Keratinocyte (primary cell): ENCODE measurements around the gene SGSM1. TPM values are rescaled to one million over a fixed set of nuclear protein-coding genes. Genes with fewer than 3 reads are reported as not detected.

Source experiments
- DNase-seq: peaks from one replicate; pipeline ENCODE4 v3.0.0-alpha.2; 2011; ENCODE audit warnings: low read depth, missing footprints, low spot score
- FAIRE-seq: peaks from 2 replicates; lab custom pipeline; 2011; peaks lifted over from hg19 to GRCh38; lab: Jason Lieb, UNC
- H2AFZ ChIP-seq: 2 replicates; pipeline ENCODE4 v1.6.0; 2012; ENCODE audit warnings: low read length, control low read depth, inconsistent platforms; ENCODE audit not compliant: control insufficient read depth
- H3K27ac ChIP-seq: 2 replicates; pipeline ENCODE4 v1.5.1; 2011; ENCODE audit warnings: low read length; ENCODE audit not compliant: control insufficient read depth, insufficient read depth
- H3K27me3 ChIP-seq: 3 replicates; pipeline ENCODE4 v1.6.0; 2011; ENCODE audit warnings: low read length; ENCODE audit not compliant: control insufficient read depth, insufficient read depth; ENCODE audit errors: extremely low read depth
- H3K36me3 ChIP-seq, 2 experiments: 2 replicates in 1 of 2; 3 replicates in 1 of 2; pipeline ENCODE4 v1.5.1; 2011; ENCODE audit warnings: low read length in 2 of 2, mild to moderate bottlenecking in 1 of 2; ENCODE audit not compliant: control insufficient read depth in 2 of 2, insufficient read depth in 2 of 2; ENCODE audit errors: extremely low read depth in 1 of 2
- H3K4me1 ChIP-seq: 3 replicates; pipeline ENCODE4 v1.5.1; 2011; ENCODE audit warnings: low read length; ENCODE audit not compliant: control insufficient read depth, insufficient read depth; ENCODE audit errors: extremely low read depth
- H3K4me2 ChIP-seq: 3 replicates; pipeline ENCODE4 v1.6.0; 2011; ENCODE audit warnings: low read depth, low read length; ENCODE audit not compliant: control insufficient read depth, insufficient read depth; ENCODE audit errors: extremely low read depth
- H3K4me3 ChIP-seq, 3 experiments: fragments of 200-600 bp in 1 of 3; sonication (generic) in 1 of 3; 2 replicates in 2 of 3; 3 replicates in 1 of 3; pipeline ENCODE4 v1.5.1; 2011 to 2016; ENCODE audit warnings: low read length in 3 of 3, mild to moderate bottlenecking in 3 of 3, control low read depth in 2 of 3, inconsistent platforms in 1 of 3, low read depth in 1 of 3, mixed read lengths in 1 of 3, mixed run types in 1 of 3, moderate library complexity in 1 of 3; ENCODE audit not compliant: control insufficient read depth in 2 of 3, insufficient read depth in 2 of 3; ENCODE audit errors: extremely low read depth in 1 of 3
- H3K79me2 ChIP-seq: 2 replicates; pipeline ENCODE4 v1.6.0; 2012; ENCODE audit warnings: low read length; ENCODE audit not compliant: control insufficient read depth, insufficient read depth
- H3K9ac ChIP-seq: 3 replicates; pipeline ENCODE4 v1.6.0; 2011; ENCODE audit warnings: low read length; ENCODE audit not compliant: control insufficient read depth, insufficient read depth; ENCODE audit errors: extremely low read depth
- H3K9me1 ChIP-seq: 3 replicates; pipeline ENCODE4 v1.6.0; 2011; ENCODE audit warnings: low read length; ENCODE audit not compliant: control insufficient read depth, insufficient read depth; ENCODE audit errors: extremely low read depth
- H3K9me3 ChIP-seq: 2 replicates; pipeline ENCODE4 v1.5.1; 2012; ENCODE audit warnings: low read depth, low read length; ENCODE audit not compliant: control insufficient read depth
- H4K20me1 ChIP-seq: 3 replicates; pipeline ENCODE4 v1.6.0; 2011; ENCODE audit warnings: low read length; ENCODE audit not compliant: control insufficient read depth, insufficient read depth; ENCODE audit errors: extremely low read depth
- CTCF ChIP-seq, 3 experiments: IDR thresholded peaks in 1 of 3; conservative IDR thresholded peaks in 1 of 3; optimal IDR thresholded peaks in 1 of 3; 2 replicates in 2 of 3; 3 replicates in 1 of 3; pipeline versions ENCODE3 to v1.5.1; 2011; ENCODE audit warnings: low read length in 3 of 3, mild to moderate bottlenecking in 3 of 3, moderate library complexity in 2 of 3, control low read depth in 1 of 3, inconsistent platforms in 1 of 3; ENCODE audit not compliant: insufficient read depth in 2 of 3; ENCODE audit errors: extremely low read depth in 1 of 3
- EZH2 ChIP-seq: IDR thresholded peaks from one replicate; pipeline ENCODE4 v1.6.1; 2012; ENCODE audit warnings: inconsistent platforms, mild to moderate bottlenecking, low read length, moderate library complexity
- dilution Hi-C: fragments of 300-500 bp; cut with MboI; formaldehyde crosslinking; loops from one replicate; pipeline ENCODE4 v1.7.0; 2020; ENCODE audit warnings: low sequenced_read_pairs; ENCODE audit not compliant: extremely low pct_ligation_motif_present
- polyA plus RNA-seq, 5 experiments: library from polyadenylated mRNA; depleted of rRNA in 3 of 5; stranded (reverse) in 3 of 5; stranded (forward) in 1 of 5; unstranded in 1 of 5; fragments of >200 nt; gene quantifications; 1 replicate in 1 of 5; 2 replicates in 3 of 5; 3 replicates in 1 of 5; pipeline versions ENCODE4 v1.2.1 to v1.2.3, GENCODE V29; 2011 to 2012; ENCODE audit warnings: missing spikeins in 2 of 5, low read depth in 1 of 5, low replicate concordance in 1 of 5

The SGSM1 gene
- polyA plus RNA-seq, 1 donor (not counting 4 experiments of a cell fraction or from before 2014, with no cell fraction given), result not detected

DNA sequence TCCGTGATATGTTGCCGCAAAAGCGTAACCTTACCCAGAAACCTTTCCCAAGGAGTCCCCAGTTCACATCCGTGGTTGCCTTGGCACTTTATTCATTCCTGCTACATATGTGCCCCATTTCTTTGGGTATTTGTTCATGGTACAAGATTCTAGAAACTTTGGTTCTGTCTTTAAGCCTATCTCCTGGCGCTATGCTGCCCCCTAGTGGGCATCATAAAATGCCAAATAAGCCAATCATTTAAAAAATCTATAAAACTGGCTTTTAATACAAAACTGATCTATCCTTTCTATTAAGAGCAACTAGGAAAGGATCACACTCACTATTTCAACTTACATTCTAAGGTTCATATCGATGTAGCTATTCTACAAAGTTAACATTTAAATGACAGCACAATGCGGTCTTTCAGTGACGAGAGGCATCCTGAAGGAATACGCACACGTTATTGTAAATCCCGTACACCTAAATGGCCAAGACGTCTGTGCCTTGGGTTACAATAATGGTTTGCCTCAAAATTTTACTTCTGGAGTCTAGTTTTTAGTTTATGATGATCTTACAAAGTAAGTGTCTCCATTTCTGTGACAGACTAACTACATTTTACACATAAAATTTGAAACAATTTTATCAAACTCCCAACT lies 47.7 kb upstream of the SGSM1 start:
- Histone ChIP-seq H3K9me1 (no peaks in the 10 kb centered on the region), H3K36me3 (no peaks in the 10 kb centered on the region), H2AFZ (no peak overlapping the region), H3K27ac (no peak overlapping the region), H3K4me3 (no peak overlapping the region), H3K4me1 (no peaks in the 10 kb centered on the region), H3K9ac (no peak overlapping the region), H3K27me3 (no peaks in the 10 kb centered on the region), H3K9me3 (no peaks in the 10 kb centered on the region), H4K20me1 (no peaks in the 10 kb centered on the region), H3K4me2 (no peak overlapping the region), H3K79me2 (no peaks in the 10 kb centered on the region)
- dilution Hi-C loops, result no loop called here
- TF ChIP-seq CTCF (optimal IDR thresholded peaks at IDR 0.05 in 1 of 3, IDR thresholded peaks at IDR 0.05 in 1 of 3, conservative IDR thresholded peaks at IDR 0.05 in 1 of 3; ENCODE audit: extremely low read depth in 1 of 3, insufficient read depth in 2 of 3, low read length in 3 of 3) (peak in 2 of 3 experiments; percentile 54 to 69), EZH2 (no peak)
- DNase-seq (no peak), FAIRE-seq (peak; percentile 68)

DNA sequence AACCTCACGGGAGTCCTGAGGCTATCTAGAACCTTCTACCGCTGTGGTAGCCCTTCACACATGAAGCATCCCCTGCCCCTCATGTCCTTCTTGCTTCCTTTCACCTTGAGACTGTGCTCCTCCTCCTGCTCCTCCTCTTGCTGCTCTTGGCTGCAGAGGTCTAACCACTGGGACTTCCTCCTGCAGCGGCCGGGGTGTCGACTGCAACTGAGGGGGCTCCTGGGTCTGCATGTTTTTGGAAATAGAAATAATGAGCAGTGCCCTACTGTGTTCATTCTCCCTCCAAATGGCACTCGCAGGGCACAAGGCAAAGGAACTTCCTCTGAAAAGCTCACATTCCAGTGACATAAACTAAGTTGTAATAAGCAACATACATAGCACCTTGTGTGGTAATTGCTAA lies 46.2 kb upstream of the SGSM1 start:
- TF ChIP-seq CTCF (optimal IDR thresholded peaks at IDR 0.05 in 1 of 3, IDR thresholded peaks at IDR 0.05 in 1 of 3, conservative IDR thresholded peaks at IDR 0.05 in 1 of 3; ENCODE audit: extremely low read depth in 1 of 3, insufficient read depth in 2 of 3, low read length in 3 of 3), result no peak
- TF ChIP-seq EZH2, result no peak
- H3K9ac ChIP-seq, result no peak overlapping the region
- H3K27me3 ChIP-seq, result no peaks in the 10 kb centered on the region
- H3K9me1 ChIP-seq, result no peaks in the 10 kb centered on the region
- H3K79me2 ChIP-seq, result no peaks in the 10 kb centered on the region
- dilution Hi-C loops, result no loop called here
- no peak overlapping the region for H3K4me2 ChIP-seq
- no peaks in the 10 kb centered on the region for H3K9me3 ChIP-seq
- DNase-seq, result no peak
- FAIRE-seq, result no peak
- no peaks in the 10 kb centered on the region for H4K20me1 ChIP-seq
- H2AFZ ChIP-seq, result no peak overlapping the region
- no peak overlapping the region for H3K4me3 ChIP-seq
- H3K4me1 ChIP-seq, result no peaks in the 10 kb centered on the region
- H3K36me3 ChIP-seq, result no peaks in the 10 kb centered on the region
- H3K27ac ChIP-seq, result no peak overlapping the region
